NK-92 (cell line): ENCODE measurements around the gene CTNS.

Experiments
- DNase-seq: peaks from one replicate; lab custom pipeline; 2025; ENCODE audit not compliant: unreplicated experiment; lab: John Stamatoyannopoulos, UW

CTNS gene

GRCh38 chr17:3657874-3658783 is 21.6 kb downstream of the CTNS start:
- no peak for DNase-seq

- DNase-seq = no peak
These were observed 22.4 kb downstream of the CTNS start for GRCh38 chr17:3658784-3659449.

- DNase-seq = no peak
These were observed 23.1 kb downstream of the CTNS start for GRCh38 chr17:3659541-3660111.

GRCh38 chr17:3660311-3660891 is 23.8 kb downstream of the CTNS start:
- DNase-seq = no peak

GRCh38 chr17:3663102-3664011 is 26.8 kb downstream of the CTNS start:
- DNase-seq = no peak

GRCh38 chr17:3665834-3666233 is 29.3 kb downstream of the CTNS start:
- no peak for DNase-seq

GRCh38 chr17:3666516-3666915 is 30.0 kb downstream of the CTNS start:
- DNase-seq = no peak

GRCh38 chr17:3667366-3668278 is 31.1 kb downstream of the CTNS start:
- no peak for DNase-seq

GRCh38 chr17:3668279-3669084 is 31.9 kb downstream of the CTNS start, which contains the start of the genes EMC6 and TAX1BP3:
TSS of gene EMC6 (plus strand) at chr17:3668812. CDS start at chr17:3669147, 335 bp downstream.
TSS of gene TAX1BP3 (minus strand) at chr17:3668578. CDS start at chr17:3668526, 52 bp downstream.
- peak; percentile 80 for DNase-seq

GRCh38 chr17:3669085-3669347 is 32.5 kb downstream of the CTNS start:
- no peak for DNase-seq

- no peak for DNase-seq
These were observed 33.0 kb downstream of the CTNS start for GRCh38 chr17:3669548-3669947.

- no peak for DNase-seq
These were observed 36.0 kb downstream of the CTNS start for GRCh38 chr17:3672571-3672970.

- DNase-seq = no peak
These were observed 39.3 kb downstream of the CTNS start for GRCh38 chr17:3675886-3676285.

- no peak for DNase-seq
These were observed 41.7 kb downstream of the CTNS start for GRCh38 chr17:3678095-3678820.

- DNase-seq = no peak
These were observed 42.4 kb downstream of the CTNS start for GRCh38 chr17:3678821-3679530.

- no peak for DNase-seq
These were observed 43.1 kb downstream of the CTNS start for GRCh38 chr17:3679531-3680126.

GRCh38 chr17:3681057-3681456 is 44.5 kb downstream of the CTNS start:
- no peak for DNase-seq
